HL-60/S4 treated with retinoic acid at 250 ng/mL for 4 days and 3 days (cell line): ENCODE results near the gene ARHGAP45.
"Not testable (repeated sequence)": the region's sequence is repeated elsewhere in the genome, so short reads cannot be mapped to it uniquely, and the experiment has no call there.

ENCODE experiments used
- in situ Hi-C: fragments of 300-500 bp; cut with MboI; formaldehyde crosslinking; loops from 2 replicates; pipeline ENCODE4 v1.7.0; 2022; ENCODE audit warnings: low sequenced_read_pairs

ARHGAP45 gene

DNA sequence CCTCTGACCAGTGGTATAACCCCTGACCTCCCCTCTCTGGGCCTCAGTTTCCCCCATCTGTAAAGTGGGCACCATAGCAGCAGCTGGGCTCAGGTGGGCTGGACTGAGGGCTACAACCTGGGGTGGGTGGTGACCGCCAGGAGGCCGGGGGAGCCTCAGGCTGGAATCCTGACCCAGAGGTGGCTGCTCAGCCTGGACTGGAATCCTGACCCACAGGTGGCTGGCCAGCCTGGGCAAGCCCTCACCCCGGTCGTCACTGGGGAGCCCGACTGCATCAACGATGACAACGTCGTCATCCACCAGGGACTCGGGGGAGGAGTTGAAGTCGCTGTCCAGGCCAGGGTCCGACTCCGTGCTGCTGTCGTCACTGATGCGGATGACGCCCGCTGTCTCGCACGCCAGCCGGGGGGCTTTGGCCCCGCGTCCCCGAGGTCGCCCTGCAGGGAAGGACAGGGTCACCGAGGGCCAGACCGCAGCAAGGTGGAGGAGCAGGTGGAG lies 47.1 kb downstream of the ARHGAP45 start:
- in situ Hi-C loops = no loop called here

DNA sequence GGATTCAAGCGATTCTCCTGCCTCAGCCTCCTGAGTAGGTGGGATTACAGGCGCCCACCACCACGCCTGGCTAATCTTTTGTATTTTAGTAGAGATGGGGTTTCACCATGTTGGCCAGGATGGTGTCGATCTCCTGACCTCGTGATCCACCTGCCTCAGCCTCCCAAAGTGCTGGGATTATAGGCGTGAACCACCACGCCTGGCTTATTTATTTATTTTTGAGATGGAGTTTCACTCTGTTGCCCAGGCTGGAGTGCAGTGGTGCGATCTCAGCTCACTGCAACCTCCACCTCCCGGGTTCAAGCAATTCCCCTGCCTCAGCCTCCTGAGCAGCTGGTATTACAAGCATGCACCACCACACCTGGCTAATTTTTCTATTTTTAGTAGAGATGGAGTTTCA lies 47.8 kb downstream of the ARHGAP45 start:
- in situ Hi-C loops = not testable (repeated sequence)

DNA sequence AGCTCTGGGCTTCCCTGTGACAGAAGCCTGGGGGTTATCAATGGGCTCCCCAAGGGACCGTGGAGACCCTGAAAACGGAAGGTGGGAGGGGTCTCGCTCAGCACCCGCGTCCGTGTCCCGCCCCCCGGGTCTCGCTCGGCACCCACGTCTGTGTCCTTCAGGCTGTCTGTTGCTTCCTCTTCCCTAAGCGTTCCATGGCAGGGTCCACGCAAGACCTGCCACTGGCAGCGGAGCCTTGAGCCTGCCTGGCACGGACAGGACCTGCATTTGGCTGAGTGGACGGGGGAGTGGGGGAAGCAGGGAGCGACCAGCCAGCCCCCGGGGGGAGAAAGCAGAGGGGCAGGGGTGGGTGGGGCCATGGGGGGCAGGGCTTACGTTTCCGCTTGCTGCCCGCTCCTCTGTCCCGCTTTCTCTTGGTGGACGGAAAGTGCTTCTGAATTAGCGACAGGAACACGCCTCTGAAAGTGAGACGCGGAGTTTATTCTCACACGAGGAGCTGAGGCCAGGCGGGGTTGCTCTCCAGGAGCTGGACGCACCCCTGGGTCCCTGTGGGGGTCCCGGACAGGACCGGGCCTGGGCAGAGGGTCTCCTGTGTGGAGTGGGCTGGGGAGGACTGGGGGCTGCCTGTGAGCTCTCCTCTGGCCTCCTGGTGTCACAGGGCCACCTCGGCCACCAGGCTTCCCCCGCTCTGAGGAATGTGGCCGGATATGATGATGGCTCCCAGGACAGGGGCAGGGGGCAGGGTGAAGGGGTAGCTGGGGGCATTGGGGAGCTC lies 48.9 kb downstream of the ARHGAP45 start:
- in situ Hi-C loops = no loop called here

DNA sequence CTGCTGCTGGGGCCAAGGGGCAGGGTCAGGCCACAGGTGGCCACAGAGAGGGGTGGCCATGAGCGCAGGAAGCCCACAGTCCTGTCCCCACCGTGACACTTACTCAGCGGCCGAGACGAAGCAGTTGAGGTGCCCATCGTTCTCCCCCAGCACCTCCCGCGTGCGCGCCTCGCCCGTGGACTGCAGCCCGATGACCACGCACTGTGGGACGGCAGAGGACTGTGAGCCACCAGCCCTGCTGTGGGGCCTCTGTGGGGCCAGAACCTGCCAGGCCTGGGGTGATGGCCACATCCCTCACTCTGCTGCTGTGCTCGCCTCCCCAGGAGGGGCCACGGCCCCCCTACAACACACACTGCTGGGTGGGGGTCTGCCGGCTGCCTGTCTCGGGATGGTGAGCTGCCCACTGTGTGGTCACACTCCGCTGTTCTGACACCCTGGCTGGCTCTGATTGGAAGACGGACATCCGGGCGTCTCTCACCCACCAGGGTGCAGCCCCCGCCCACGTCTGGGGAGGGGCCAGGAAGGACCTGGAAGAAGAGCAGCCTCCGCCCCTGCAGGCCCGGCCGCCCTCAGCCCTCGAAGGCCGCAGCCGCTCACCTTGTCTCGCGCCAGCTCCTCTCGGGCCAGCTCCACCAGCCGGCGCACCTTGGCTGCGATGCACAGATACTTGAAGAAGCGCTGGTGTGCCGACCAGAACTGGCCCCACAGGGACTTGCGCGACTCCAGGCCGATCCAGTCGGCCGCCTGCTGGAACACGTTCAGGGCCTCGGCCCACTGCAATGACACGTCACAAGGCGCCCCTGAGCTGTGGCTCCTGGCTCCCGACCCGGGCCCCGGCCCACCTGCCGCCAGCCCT lies 50.0 kb downstream of the ARHGAP45 start:
- in situ Hi-C loops = no loop called here

DNA sequence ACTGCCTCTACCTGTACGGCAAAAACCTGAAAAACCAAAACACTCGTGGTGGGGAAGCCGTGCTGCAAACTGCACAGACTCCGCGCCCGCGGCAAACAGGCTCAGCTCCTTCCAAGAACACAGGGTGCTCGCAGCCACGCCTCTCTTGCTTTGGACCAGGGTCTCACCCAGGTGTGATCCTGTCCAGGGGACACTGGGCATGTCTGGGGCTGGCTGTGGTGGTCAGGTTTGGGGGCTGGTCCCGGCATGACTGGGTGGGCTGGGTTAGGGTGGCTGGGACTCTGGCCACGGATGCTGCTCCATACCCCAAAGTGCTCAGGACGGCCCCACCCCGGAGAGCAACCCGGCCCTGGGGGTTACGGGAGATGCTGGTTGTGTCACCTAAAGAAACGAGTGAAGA lies 50.7 kb downstream of the ARHGAP45 start:
- in situ Hi-C loops = no loop called here

DNA sequence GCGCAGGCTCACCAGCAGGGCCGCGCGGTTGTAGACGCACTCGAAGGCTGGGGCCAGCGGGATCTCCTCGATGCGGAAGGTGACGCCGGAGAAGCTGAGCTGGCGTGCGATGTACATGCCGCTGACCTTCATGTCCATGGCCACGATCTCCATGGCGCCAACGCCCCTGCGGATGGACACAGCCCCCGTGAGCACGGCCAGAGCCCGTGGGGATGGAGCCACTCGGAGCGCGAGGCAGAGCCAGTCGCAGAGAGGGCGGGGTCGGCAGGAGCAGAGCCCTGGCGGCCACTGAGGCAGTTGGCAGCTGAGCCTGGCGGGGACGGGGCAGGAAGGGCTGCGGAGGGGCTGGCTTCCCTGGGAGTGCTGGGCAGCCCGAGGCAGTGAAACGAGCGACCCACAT lies 52.0 kb downstream of the ARHGAP45 start:
- in situ Hi-C loops = no loop called here

DNA sequence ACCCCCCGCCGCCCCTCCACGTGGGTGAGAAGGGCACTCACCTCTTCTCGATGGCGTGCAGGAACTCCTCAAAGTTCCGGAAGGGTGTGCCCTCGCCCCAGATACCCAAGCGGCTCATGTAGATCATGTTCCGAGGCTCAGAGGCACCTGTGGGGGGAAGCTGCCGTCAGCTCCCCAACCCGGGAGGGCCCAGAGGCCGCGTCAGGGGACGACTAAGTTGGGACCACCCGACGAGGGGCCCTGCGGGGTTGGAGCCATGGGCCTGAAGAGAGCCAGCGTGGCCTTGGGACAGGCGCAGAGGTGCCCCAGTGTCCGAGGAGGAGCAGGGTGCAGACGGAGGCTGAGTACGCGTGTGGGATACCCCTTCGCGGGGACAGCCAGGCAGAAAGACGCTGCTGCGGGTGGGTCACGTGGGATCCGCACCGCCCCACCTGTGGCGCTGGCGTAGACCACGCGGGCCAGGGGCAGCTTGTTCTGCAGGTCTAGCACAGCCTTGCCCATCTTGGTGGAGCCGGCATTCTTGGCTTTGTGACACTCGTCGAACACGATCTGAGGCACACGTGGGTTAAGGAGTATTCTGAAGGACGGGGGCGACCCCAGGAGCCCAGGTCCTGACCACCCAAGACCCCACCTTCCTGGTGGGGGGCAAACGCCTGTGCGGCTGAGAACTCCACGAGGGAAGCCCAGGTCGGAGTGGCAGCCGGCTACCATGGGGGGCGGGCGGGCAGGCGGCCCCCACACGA lies 52.7 kb downstream of the ARHGAP45 start:
- in situ Hi-C loops = no loop called here

DNA sequence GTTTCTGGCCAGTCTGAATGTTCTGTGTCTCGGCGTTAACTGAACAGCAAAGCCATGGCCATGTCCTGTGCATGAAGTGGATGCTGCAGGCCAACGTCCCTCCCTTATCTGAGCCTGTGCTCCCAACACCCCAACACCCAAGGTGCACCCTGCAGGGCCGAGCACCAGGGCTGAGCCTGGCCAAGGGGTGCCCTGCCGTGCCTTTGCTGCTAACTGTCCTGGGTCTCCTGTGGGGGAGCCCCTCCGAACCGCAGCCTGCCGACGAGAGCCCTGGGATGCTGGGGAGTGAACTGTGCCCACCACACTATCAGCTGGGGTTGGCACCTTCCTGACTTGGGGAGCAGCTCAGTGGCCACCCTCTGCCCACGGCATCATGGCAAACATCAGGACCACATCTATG lies 54.4 kb downstream of the ARHGAP45 start:
- in situ Hi-C loops = no loop called here

DNA sequence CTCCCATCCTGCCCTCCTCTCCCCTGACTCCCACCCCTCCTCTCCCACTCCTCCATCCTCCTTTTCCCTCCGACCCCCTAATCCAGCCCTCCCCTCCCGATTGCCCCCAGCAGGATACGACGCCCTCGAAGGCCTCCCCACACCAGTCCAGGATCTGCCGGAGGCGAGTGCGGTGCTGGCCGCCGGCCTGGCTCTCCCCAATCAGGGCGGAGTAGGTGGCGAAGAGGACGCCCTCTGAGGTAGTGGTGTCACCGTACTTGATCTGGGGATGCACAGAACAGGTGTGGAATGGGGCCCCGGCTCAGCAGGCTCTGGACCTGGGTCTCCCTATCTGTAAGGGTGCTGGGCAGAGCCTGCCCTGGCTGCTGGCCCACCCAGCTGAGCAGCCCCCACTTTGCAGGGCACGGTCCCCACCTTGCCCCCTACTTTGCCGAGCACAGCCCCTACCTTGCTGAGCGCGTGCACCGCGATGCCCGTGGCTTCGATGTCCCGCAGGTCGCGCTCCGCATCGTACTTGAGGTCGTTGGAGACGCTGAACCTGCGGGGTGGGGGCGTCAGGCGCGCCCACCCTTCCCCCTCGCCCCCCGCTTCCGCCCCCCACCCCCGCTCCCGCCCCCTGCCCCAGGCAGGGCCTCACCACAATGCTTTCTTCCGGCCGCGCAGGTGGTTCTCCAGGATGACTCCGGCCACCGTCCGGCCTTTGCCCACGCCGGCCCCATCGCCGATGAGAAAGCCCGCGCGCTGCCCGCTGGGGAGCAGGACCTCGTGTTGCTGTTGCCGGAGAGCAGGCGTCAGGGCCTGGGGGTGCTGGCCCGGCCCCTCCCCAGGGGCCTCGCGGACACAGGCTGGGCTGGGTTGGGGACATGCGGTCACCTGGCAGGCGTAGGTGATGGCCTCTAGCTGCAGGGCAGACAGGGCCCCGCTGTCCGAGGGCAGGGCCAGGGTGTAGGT lies 55.3 kb downstream of the ARHGAP45 start:
- in situ Hi-C loops = no loop called here

DNA sequence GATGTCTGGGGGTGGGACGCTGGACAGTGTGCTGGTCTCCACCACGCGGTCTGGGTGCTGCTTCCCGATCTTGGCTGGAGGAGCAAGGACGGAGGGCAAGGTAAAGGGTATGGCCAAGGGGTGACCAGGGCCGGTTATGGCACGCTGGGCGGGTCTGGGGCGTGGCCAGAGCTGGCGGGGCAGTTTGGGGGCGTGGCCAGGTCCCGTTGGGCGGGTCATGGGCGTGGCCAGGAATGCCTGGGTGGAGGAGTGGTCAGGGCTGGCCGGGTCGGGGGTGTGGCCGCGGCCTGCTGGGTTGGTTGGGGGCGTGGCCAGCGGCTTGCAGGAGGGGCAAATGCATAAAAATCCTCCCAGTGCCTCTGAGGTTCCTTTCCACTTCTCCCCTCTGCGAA lies 56.0 kb downstream of the ARHGAP45 start:
- in situ Hi-C loops = no loop called here

DNA sequence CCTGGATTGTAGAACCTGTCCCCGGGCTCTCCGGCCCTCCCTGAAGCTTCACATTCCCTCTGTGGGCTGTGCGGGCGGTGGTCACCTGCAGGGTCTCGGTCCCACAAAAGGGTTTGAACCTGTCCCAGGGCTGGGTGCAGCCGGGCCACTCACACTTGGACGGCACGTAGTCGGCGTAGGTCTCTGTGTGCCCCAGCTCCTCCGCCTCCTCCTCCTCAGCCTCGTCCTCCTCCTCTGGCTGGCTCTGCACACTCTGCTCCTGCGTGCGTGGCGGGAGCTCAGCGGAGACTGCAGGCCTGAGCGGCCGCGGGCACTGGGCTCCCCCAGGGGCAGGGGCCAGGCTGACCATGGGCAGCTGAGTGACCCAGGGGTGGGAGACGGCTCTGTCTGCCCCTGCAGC lies 56.4 kb downstream of the ARHGAP45 start:
- in situ Hi-C loops = no loop called here

DNA sequence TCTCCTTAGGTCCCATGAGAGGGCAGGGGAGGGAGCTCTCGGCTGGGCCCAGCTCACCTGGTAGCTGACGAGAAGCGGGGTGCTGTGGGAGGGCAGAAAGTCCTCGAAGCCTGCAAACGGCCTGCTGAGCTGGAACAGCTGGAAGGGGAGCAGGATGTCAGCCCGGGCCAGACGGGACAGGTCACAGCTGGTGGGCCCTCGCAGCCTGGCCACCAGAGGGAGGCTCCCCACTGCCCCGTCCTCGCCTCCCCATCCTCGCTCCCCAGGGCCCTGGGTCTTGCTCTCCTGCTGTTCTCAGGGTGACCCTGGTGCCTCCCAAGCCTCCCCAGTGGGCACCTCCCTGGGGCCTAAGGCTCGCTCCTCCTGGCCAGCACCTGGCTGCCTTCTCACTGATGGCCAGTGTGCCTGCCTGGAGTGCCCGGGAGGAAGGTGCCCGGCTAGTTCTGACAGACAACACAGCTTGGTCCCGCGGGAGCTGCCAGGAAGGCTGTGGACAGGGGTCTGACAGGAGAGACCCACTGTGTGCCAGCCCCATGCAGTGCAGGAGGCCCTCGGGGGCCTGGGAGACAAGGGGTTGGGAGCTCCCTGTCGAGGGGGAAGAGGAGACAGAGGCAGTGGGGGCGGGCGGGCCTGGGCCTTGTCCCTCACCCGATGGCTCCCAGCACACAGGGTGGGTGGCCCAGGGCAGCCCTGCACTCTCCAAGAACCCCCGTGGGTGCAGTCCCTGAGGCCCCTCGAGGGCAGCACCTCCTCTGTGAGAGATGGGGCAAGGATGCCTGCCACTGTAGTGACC lies 57.1 kb downstream of the ARHGAP45 start:
- in situ Hi-C loops = no loop called here

DNA sequence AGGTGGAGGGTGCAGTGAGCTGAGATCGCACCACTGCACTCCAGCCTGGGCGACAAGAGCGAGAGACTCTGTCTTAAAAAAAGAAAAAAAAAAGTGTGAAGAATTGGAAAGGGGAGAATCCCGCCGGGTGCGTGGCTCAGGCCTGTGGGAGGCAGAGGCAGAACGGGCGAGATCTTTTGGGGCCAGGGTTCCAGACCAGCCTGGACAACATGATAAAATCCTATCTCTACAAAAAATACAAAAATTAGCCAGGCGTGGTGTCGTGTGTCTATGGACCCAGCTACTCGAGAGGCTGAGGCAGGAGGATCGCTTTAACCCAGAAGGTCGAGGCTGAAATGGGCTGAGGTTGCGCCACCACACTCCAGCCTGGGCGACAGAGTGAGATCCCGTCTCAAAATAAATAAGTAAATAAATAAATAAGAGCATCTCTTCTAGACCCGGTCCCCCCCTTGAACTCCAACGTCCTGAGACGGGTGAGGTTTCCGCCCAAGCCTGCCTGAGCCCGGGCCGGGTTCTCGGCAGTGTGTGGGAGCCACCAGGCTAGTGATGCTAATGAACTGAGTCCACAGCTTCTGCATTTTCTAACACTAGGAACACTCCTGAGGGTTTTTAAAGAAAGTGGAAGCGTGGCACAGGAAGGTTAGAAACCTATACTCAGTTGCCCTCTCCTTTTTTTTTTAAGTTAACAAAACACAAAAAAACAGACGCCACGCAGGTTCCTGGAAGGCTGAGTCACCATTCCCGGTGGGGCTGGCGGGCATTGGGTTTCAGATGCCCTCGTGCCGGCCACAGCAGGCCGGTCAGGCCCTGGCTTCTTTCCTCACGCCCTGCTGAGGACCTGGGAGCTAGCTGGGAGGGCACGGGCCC lies 58.9 kb downstream of the ARHGAP45 start:
- in situ Hi-C loops = no loop called here

DNA sequence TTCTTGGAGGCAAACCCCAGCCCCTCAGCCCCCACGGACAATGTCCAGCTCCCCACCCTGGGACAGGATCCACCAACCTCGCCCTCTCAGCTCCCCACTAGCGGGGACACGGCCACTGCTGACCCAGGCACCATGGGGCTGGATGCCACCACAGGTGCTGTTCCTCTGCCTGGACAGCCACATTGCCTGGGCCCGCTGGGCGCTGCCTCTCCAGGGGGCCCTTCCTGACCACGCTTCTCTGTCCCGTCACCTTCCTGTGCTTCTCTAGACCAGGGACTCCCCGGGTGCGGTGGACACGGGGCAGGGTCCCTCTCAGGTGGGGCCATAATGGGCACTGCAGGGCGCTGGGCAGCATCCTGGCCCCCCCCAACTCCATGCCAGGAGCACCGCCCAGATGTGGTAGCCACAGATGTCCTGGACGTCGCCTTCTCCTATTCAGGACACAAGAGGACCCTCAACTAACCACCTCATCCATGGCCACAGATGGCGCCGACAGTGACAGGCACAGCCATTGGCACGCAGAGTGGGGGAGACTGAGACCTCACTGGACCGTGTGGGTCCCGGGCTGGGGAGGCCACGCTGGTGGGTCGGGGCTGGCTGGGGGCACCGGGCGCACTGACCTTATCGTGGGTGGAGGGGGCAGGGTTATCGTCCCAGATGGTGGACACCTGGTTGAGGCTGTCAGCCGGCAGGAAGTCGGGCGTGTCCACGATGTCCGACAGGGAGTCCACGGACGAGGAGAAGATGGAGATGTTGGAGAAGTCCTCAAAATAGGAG lies 60.2 kb downstream of the ARHGAP45 start:
- in situ Hi-C loops = no loop called here

DNA sequence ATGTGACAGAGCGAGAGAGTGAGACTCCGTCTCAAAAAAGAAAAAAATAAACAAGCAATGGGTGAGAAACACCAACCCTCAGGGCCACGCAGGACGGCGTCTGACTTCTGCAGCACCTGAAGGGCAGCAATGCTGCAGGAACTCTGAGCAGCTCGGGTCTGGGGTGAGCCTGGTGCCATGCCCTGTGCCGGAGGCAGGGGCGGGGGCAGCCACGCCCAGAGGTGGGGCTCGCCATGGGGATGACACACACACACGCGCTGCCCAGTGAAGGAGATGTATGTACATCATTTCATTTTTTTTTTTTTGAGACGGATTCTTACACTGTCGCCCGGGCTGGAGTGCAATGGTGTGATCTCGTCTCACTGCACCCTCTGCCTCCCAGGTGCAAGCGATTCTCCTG lies 61.1 kb downstream of the ARHGAP45 start:
- in situ Hi-C loops = no loop called here

DNA sequence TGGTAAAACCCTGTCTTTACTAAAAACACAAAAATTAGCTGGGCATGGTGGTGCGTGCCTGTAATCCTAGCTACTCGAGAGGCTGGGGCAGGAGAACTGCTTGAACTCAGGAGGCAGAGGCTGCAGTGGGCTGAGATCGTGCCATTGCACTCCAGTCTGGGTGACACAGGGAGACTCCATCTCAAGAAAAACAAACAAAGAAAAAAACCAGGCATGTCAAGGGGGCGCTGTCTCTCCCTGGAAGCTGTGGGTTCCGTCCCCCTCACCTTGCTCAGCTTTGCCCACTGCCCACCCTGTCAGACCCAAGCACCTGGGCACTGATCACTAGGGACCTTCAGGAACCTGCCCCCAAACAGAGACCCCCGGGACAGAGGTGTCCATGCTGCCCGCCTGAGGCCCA lies 62.1 kb downstream of the ARHGAP45 start:
- in situ Hi-C loops = not testable (repeated sequence)

DNA sequence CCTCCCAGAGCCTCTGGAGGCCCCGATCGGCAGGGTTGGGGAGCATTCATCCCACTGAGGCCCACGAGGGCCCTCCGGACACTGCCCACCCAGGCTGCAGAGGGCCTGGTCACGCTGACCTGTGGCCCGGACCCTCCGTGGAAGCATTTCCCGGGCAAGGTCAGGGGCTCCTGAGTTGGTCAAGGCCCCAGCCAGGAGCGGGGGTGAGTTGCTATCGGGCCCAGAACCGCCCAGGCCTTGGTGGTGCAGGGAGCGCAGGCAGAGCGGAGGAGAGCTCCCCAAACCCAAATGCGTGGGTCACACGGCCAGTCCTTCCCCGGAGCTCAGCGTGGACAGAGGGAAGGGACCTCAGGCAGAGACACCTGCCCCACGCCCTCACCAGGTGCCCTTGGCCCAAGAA lies 62.6 kb downstream of the ARHGAP45 start:
- in situ Hi-C loops = no loop called here
